Activated CD4-positive, CD25-positive, alpha-beta regulatory T cell treated with anti-CD3 and anti-CD28 coated beads, Interleukin-2, amount 50 U/mL, for 24 hours (primary cell): ENCODE measurements around the gene TMEM120A.
A peak's percentile ranks its signal among the peaks of the same experiment; 100 is the strongest.
"Not testable (repeated sequence)": the region's sequence is repeated elsewhere in the genome, so short reads cannot be mapped to it uniquely, and the experiment has no call there.

Experiments
- ATAC-seq, 2 donors: fragments of 150-1000 bp; cut with Tn5 transposase; one replicate each; pipeline ENCODE4 v1.10.0; 2021; ENCODE audit warnings: mild to moderate bottlenecking in 1 of 2, moderate library complexity in 1 of 2

TMEM120A gene

GRCh38 chr7:75994388-75995051, at the start of gene TMEM120A:
Gene TMEM120A (minus strand): TSS chr7:75994595. CDS start chr7:75994570, 25 bp downstream.
- ATAC-seq = peak; percentile 98 to 99

- no peak for ATAC-seq
Observed at GRCh38 chr7:76040126-76040525, 45.7 kb upstream of the TMEM120A start.

GRCh38 chr7:76037310-76037709, 42.9 kb upstream of the TMEM120A start:
- no peak for ATAC-seq

DNA sequence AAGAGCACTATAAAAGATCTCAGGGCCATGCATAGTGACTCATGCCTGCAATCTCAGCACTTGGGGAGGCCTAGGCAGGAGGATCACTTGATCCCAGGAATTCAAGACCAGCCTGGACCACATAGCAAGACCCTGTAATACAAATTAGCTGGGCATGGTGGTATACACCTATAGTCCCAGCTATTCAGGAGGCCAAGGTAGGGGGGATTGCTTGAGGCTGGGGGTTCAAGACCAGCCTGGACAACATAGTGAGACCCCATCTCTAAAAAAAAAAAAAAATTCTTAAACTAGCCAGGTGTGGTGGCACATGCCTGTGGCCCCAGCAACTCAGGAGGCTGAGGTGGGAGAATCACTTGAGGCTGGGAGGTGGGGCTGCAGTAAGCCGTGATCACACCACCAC, 37.6 kb upstream of the TMEM120A start:
- no peak for ATAC-seq

- not testable (repeated sequence) for ATAC-seq
Observed at GRCh38 chr7:76029682-76030081, 35.3 kb upstream of the TMEM120A start.

DNA sequence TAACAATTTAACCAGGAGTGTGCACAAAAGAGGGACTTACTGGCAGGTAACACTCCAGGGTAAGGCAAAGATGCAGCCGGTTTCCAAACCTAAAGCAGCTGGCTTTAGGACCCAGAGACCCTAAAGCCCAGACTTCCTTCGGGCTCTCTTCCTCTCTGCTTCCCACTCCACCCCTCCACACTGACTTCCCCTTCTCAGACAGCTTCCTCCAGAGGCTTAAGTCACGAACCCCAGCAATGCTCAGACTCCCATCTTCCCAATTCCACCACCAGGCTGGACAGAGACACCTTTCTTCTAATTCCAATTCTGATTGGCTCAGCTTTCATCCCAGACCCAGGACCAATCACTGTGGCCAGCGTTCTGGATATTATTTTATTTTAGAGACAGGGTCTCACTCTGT, 28.6 kb upstream of the TMEM120A start:
- no peak for ATAC-seq

- no peak for ATAC-seq
Observed at GRCh38 chr7:76022026-76022780, 27.8 kb upstream of the TMEM120A start.

DNA sequence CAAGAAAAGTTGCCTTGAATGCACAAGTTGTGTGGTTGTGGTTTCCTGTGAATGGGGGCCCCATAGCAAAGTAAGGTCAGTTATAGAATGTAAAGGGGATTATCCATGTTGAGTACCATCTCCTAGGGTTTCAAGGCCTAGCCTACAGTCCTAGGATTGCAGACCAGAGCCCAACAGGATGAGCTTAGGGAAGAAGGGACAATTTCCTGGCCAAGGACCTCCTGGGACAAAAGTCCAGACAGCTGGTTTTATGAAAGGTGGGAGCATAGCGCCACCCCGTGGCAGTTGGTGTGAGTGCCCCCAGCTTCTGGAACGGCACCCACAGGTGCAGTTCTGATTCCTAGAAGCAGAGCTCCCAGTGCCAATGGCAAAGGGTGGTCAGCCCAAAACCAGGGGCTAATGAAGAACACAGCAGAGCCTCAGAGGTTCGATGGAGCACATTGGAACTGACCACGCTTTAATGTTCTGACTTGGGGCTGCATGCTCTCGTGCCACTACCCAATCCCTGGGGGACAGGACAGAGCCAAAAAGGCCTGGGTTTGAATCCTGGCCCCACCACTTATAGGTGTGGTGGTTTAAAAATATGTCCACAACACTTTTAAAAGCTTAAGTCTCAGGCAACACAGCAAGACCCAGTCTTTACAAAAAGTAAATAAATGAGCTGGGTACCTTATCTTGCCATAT, 25.8 kb upstream of the TMEM120A start:
- ATAC-seq = peak in 1 of 2 donors; percentile 33

- ATAC-seq = not testable (repeated sequence)
Observed at GRCh38 chr7:76018520-76018919, 24.1 kb upstream of the TMEM120A start.

- no peak for ATAC-seq
Observed at GRCh38 chr7:76016191-76016947, 22.0 kb upstream of the TMEM120A start.

- no peak for ATAC-seq
Observed at GRCh38 chr7:76011442-76011861, 17.1 kb upstream of the TMEM120A start.

GRCh38 chr7:76009672-76010600, 15.5 kb upstream of the TMEM120A start:
- ATAC-seq = no peak

DNA sequence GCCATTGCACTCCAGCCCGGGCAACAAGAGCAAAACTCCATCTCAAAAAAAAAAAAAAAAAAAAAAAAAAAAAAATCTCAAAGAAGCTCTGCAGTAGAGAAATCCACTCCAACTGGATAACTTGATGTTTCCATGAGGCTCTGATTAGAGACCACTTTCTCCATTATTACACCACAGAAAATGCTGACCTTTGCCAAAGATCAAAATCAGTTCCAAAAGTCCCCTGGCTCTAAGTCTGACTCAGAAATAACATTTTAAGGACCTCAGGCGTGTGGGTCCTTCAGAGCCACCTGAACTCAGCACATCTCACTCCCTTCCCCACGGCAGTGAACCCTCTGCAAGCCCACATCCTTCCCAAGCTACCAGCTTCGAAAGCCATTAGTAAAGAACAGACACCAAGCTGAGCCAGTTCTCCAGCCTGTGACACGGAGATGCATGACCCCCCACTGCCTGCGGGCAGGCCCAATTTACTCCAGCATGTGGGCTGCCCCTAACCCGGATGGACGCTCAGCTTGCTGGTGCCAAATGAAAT, 13.8 kb upstream of the TMEM120A start:
- ATAC-seq = peak; percentile 32 to 44

- ATAC-seq = not testable (repeated sequence)
Observed at GRCh38 chr7:76005004-76005403, 10.6 kb upstream of the TMEM120A start.

DNA sequence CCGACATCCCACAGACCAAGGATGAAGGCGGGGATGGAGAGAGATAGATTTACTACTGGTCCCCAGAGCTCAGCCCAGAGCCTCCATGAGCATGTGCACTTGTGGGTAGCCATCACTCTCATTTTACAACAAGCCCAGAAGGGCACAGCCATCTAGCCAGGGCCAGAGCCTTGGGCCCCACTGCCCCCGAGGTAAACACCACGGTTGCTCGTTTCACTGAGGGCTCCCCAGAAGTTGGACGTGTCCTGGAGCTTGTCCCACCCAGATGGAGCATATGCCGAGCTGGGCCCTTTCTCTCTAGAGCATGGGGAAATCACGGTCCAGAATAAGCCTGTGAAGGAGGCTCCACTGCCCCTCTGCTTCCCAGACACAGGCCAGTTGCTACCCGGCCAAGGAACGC, 9.0 kb upstream of the TMEM120A start:
- ATAC-seq = no peak

GRCh38 chr7:76002822-76003221, 8.4 kb upstream of the TMEM120A start:
- ATAC-seq = no peak

GRCh38 chr7:76002139-76002538, 7.7 kb upstream of the TMEM120A start:
- ATAC-seq = no peak

DNA sequence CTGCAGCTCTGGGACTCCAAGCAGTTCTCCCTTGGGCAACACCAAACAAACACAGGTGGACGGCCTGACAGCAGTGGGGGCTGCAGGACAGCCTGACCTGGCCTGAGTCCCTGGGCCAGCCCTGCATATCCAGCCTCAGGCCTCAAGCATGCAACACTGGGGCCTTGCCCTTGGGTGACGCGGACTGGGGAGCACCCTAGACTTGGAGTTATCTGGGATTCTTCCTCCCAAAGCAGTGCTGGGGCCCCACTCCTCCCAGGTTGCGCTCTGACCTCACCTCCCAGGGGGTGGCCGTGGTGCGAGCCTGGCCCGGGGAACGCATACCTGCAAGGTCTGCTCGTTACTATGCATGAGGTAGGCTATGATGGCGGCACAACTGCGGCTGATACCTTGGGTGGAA, 6.2 kb upstream of the TMEM120A start:
- ATAC-seq = no peak

- ATAC-seq = no peak
Observed at GRCh38 chr7:75998038-75998437, 3.6 kb upstream of the TMEM120A start.

- no peak for ATAC-seq
Observed at GRCh38 chr7:75996476-75996875, 2.1 kb upstream of the TMEM120A start.

DNA sequence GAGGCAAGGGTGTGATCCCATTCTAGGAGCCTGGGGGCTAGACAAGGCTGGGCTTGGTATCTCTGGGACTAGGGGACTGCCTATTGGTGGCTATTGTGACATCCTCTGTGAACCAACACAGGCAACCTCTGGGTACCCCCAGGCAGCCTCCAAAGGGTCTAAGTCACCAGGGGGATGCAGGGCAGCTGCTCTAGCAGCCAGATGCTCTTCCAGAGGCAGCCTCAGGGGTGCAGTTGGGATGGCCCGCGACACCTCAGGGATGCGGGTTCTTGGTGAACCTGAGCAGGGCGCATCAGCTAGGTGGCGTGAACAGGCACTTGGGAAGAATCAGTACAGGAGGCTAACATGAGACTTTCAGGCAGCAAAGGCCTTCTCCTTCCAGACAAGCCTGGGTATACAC, 1.6 kb upstream of the TMEM120A start:
- ATAC-seq = no peak
